Activated CD4-positive, alpha-beta T cell treated with anti-CD3 and anti-CD28 coated beads, Interleukin-2, Interleukin-6, amounts not matched to agents 100 ng/mL and 50 ng/mL, durations not matched to agents 16 hours and 8 hours (primary cell): Measurements from ENCODE around the gene TSSK1B.

Source experiments
- DNase-seq: peaks from one replicate; pipeline ENCODE4 v3.0.0-alpha.2; 2020

The TSSK1B gene

DNA sequence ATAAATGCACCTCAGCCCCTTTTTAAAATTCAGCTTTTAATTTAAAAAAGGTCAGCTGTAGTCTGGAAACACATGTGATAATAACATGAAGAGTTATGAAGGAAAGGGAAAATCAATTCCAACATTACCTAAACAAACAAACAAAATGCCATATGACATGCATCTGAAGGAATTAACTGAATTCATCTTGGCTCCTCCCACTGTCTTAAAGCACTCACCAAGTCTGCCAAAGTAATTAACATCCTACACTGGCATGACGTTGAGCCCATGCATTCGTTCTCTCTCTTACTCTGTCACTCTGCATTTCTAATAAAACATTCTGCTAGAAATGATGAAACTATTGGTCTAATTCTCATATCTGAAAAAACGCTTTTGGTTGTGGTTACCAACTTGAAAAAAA lies 37.7 kb downstream of the TSSK1B start:
- no peak for DNase-seq

DNA sequence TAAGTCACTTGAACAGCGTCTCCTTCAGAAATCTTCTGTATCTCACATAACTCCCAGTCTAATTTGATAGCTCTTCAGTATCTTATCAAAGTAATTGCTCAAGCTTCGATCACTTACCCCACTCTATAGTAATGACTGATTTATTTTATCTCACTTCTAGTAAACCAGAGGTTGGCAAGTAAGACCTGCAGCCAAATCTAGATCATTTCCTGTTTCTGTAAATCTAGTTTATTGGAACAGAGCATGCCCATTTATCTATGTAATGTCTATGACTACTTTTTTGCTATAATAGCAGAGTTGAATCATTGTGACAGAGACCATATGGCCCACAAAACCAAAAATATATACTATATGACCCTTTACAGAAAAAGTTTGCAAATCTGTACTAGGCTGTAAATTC lies 40.1 kb downstream of the TSSK1B start:
- DNase-seq, result no peak

DNA sequence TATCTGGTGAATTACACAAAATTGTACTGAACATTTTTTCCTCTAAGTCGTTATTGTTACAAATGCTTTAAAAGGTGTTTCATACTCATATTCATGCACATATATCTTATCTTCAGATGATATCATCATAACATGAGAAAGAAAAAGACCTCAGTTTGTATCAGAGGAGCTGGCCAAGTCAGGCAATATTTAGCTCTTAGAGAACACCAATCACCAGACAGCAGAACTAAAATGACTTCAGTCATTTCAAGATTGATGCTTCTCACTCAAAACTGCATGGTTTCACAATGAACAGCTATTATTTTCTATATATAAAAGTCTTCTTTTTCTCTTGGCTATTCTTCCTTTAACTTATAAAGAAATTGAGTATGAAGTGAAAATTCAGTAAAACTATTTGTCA lies 44.6 kb downstream of the TSSK1B start:
- DNase-seq, result peak; percentile 19

DNA sequence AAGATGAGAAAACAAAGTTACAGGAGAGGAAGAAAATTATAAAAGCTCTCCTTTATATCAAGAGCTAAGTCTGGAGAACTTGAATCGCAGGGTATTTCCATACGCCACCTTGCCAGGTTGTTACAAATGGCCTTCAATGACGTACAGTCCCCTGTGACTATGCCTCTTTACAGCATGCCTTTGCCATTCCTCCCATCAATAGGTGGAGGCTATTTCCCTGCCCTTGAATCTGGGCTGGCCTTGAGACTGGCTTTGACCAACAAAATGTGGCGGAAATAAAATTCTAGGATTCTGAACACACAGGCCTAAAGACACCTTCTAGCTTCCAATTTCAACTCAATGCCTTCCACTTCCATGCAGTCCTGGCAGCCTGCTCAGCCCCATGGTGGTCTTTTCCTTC lies 45.7 kb downstream of the TSSK1B start:
- DNase-seq, result no peak

DNA sequence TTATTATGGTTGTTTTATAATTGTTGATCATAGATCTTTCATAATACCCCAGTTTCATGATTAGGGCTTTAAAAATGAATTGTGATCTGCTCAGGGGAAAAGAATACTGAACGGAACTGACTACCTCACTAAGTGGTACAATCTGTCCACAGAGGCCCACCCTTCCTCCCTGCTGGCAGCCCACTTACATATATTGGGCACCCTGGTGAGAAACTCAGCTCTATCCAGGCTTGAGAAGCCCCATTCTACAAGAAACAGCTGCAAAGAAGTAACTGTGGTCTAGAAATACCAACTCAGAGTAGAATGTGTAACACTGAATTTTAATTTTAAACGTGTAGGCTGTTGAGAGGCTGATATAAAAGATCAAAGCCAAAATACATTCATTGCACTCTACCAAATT lies 46.9 kb downstream of the TSSK1B start:
- DNase-seq, result no peak

DNA sequence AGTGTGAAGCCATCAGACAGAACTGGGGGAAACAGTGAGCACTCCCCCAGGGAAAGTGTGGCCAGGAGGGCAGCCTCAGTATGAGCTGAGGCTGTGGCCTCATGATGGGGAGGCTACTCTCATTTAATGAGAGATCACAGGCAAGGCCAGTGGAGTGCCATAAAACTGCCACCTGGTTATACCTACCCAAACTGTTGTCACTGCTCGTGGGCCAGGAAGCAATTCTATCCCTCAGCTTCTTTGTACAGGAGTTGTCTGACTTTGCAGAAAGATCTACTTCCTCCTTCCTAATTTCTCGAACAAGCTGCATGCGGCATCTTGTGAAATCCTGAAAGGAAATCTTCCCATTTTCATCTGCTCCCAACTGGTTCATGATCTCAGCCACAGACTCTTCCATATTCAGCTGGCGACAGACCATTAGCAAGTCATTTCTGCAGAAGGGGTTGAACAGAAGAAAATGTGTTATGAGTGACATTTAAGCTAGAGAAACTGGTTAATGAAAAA lies 50.0 kb downstream of the TSSK1B start:
- no peak for DNase-seq

DNA sequence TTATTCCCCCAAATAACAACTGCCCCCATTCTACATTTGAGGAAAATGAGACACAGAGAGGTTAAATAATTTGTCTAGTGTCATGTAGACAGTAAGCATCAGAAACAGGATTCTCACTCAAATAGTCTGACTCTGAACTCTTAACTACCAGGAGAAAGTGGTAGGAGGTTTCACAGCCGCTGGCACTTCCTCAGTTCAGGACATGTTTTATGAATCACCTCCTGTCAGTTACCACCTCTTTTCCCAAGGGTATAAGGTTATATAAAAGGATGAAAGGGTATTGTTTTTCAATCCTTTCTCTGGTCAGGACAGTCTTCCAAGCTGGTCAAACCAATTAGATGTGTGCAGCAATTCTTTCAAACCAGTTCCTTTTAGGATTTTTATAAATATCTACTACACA lies 52.1 kb downstream of the TSSK1B start:
- DNase-seq, result no peak
